ENCODE data around the gene BMERB1. TPM values are rescaled to one million over a fixed set of nuclear protein-coding genes. Genes with fewer than 3 reads are reported as not detected.

Gene BMERB1
- total RNA-seq, 1 donor from 2014 or later, result 65.9 TPM

DNA sequence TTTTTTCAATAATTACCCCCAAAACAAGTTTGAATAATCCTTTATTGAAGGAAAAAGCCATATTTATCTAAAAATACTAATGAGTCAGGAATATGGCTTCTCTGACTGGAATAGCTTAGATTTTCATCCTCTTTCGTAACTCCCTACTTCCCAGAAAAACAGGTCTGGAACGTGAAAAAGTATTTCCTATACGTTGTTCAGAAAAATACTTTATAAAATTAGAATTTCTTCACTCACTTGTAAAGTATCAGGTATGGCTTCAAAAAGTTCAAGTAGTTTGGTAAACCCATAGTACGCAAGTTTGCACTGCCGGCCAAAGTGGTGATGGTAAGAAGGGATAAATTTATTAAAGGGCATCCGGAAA lies 174.9 kb downstream of the BMERB1 start:
- H3K27ac Mint-ChIP-seq (ENCODE audit: unreplicated experiment), result no peak overlapping the region
- no peak overlapping the region for H3K4me3 Mint-ChIP-seq (ENCODE audit: unreplicated experiment)
- no peak for DNase-seq
- peaks cover 11% of the 10 kb centered on the region for H3K36me3 Mint-ChIP-seq (ENCODE audit: unreplicated experiment)
- peaks cover 4% of the 10 kb centered on the region for H3K4me1 Mint-ChIP-seq (ENCODE audit: low read depth, unreplicated experiment)
- peaks cover 3% of the 10 kb centered on the region for H3K9me3 Mint-ChIP-seq (ENCODE audit: unreplicated experiment)
- H3K27me3 Mint-ChIP-seq (ENCODE audit: unreplicated experiment), result peaks cover 4% of the 10 kb centered on the region
- TF ChIP-seq, protein P1, sequence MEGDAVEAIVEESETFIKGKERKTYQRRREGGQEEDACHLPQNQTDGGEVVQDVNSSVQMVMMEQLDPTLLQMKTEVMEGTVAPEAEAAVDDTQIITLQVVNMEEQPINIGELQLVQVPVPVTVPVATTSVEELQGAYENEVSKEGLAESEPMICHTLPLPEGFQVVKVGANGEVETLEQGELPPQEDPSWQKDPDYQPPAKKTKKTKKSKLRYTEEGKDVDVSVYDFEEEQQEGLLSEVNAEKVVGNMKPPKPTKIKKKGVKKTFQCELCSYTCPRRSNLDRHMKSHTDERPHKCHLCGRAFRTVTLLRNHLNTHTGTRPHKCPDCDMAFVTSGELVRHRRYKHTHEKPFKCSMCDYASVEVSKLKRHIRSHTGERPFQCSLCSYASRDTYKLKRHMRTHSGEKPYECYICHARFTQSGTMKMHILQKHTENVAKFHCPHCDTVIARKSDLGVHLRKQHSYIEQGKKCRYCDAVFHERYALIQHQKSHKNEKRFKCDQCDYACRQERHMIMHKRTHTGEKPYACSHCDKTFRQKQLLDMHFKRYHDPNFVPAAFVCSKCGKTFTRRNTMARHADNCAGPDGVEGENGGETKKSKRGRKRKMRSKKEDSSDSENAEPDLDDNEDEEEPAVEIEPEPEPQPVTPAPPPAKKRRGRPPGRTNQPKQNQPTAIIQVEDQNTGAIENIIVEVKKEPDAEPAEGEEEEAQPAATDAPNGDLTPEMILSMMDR (IDR thresholded peaks at IDR 0.05; ENCODE audit: partially characterized antibody, unreplicated experiment), result no peak

DNA sequence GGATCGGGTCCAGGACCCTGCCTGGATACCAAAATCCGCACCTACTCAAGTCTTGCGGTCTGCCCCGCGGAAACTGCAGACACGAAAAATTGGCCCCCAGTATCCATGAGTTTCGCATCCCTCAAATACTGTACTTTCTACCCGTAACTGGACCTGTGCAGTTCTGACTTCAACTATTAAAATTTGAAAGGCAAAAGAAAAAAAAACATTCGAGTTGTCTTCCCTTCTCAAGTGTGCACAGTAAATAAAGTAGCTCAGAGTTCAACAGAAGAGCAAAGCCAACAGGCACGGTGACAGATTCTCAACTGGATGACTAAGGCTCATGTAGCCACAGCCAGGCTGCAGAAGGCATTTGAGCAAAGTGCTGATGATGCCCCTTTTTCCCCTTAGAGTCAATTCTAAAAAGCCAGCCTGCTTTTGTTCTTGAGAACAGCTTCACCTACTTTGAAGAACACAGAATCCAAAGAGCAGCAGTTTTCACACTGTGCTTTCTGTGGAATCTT lies 176.0 kb downstream of the BMERB1 start:
- peaks cover 4% of the 10 kb centered on the region for H3K4me1 Mint-ChIP-seq (ENCODE audit: low read depth, unreplicated experiment)
- H3K27me3 Mint-ChIP-seq (ENCODE audit: unreplicated experiment), result peaks cover 4% of the 10 kb centered on the region
- peaks cover 3% of the 10 kb centered on the region for H3K9me3 Mint-ChIP-seq (ENCODE audit: unreplicated experiment)
- no peak for DNase-seq
- H3K27ac Mint-ChIP-seq (ENCODE audit: unreplicated experiment), result no peak overlapping the region
- TF ChIP-seq, protein P1 (IDR thresholded peaks at IDR 0.05; ENCODE audit: partially characterized antibody, unreplicated experiment), result no peak
- peaks cover 11% of the 10 kb centered on the region for H3K36me3 Mint-ChIP-seq (ENCODE audit: unreplicated experiment)
- H3K4me3 Mint-ChIP-seq (ENCODE audit: unreplicated experiment), result no peak overlapping the region

- H3K36me3 Mint-ChIP-seq (ENCODE audit: unreplicated experiment), result peaks cover 5% of the 10 kb centered on the region
- no peaks in the 10 kb centered on the region for H3K9me3 Mint-ChIP-seq (ENCODE audit: unreplicated experiment)
- no peaks in the 10 kb centered on the region for H3K4me1 Mint-ChIP-seq (ENCODE audit: low read depth, unreplicated experiment)
- H3K4me3 Mint-ChIP-seq (ENCODE audit: unreplicated experiment), result no peak overlapping the region
- no peak for DNase-seq
- TF ChIP-seq, protein P1 (IDR thresholded peaks at IDR 0.05; ENCODE audit: partially characterized antibody, unreplicated experiment), result no peak
- H3K27me3 Mint-ChIP-seq (ENCODE audit: unreplicated experiment), result no peaks in the 10 kb centered on the region
- H3K27ac Mint-ChIP-seq (ENCODE audit: unreplicated experiment), result no peak overlapping the region
Measured at GRCh38 chr16:15611610-15612009, 177.2 kb downstream of the BMERB1 start.

DNA sequence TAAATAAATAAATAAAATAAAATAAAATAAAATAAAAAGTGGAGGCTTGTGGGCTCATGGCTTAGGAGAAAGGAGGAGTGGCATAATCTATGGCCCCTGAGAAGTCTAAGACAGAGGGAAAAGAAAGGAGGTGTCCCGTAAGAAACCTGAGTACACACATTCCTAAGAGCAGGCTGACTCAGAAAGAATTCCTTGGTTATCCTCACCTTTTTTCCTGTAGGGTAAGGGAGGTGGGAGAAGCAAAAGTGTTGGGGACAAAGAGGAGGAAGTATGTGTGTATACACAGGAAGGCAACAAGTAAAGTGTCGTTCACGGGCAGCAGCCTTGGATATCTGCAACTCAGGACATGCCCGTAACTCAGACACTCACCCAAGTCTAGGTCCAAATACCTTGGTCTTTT lies 179.3 kb downstream of the BMERB1 start:
- no peak for DNase-seq
- H3K27me3 Mint-ChIP-seq (ENCODE audit: unreplicated experiment), result no peaks in the 10 kb centered on the region
- no peaks in the 10 kb centered on the region for H3K4me1 Mint-ChIP-seq (ENCODE audit: low read depth, unreplicated experiment)
- H3K9me3 Mint-ChIP-seq (ENCODE audit: unreplicated experiment), result no peaks in the 10 kb centered on the region
- no peak overlapping the region for H3K4me3 Mint-ChIP-seq (ENCODE audit: unreplicated experiment)
- TF ChIP-seq, protein P1 (IDR thresholded peaks at IDR 0.05; ENCODE audit: partially characterized antibody, unreplicated experiment), result no peak
- no peaks in the 10 kb centered on the region for H3K36me3 Mint-ChIP-seq (ENCODE audit: unreplicated experiment)
- peak overlapping the region; percentile 59 for H3K27ac Mint-ChIP-seq (ENCODE audit: unreplicated experiment)

DNA sequence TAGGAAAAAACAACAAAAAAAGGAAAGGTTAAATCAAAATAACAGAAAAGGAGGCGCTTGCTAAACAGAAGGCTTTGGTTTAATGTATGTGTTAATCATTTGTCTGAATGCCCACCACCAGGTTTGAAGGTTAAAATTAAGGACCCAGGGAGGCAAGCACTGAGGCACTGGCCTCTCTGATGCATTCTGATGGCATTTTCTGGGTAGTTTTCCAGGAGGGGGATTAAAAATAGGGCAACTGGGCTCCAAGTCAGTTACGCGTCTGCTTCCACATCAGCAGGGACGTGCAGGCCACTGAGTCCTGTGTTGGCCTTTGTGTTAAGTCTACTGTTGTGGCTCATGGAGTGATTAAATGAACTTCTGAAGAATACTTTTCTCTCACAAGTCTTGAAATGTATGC lies 181.6 kb downstream of the BMERB1 start:
- DNase-seq, result no peak
- H3K4me3 Mint-ChIP-seq (ENCODE audit: unreplicated experiment), result no peak overlapping the region
- no peaks in the 10 kb centered on the region for H3K9me3 Mint-ChIP-seq (ENCODE audit: unreplicated experiment)
- TF ChIP-seq, protein P1 (IDR thresholded peaks at IDR 0.05; ENCODE audit: partially characterized antibody, unreplicated experiment), result no peak
- H3K36me3 Mint-ChIP-seq (ENCODE audit: unreplicated experiment), result no peaks in the 10 kb centered on the region
- no peaks in the 10 kb centered on the region for H3K4me1 Mint-ChIP-seq (ENCODE audit: low read depth, unreplicated experiment)
- no peak overlapping the region for H3K27ac Mint-ChIP-seq (ENCODE audit: unreplicated experiment)
- no peaks in the 10 kb centered on the region for H3K27me3 Mint-ChIP-seq (ENCODE audit: unreplicated experiment)

Data from glutamatergic neuron (in vitro differentiated cells).